ENCODE results near the gene ZNF768.

Gene ZNF768

DNA sequence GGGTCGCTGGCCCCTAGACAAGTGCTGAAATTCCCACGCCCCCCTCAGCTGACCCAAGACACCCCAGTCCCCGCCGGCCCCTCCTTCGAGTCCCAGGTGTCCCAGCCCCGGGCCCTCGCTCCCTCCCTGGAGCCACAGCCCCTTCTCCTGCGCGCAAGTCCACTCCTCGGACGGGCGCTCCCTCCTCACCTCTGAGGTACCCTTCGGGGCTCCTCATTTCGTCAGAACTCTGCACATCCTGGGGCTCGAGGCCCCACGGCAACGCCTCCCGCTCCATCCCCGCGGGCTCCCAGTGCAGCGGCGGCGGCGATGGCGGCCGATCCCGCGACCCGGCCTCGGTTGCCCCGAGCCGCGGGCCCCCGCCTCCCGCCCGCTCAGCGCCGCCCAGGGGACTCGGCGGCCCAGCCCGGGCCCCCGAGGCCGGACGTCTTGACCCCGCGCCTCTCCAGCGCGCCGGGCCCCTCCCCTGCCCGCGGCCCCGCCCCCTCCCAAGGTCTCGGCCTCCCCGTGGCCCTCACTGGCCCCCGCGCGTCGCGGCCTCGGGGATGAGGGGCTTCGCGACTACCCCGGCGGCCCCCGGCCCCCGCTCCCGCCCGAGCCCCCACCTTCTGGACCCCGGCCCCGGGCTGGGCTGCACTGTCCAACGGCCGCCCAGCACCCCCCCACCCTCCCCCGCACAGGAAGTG lies at the start of gene ZNF768:
Gene ZNF768 (minus strand): TSS at position 430 of the 686 bp plus-strand sequence. CDS start 153 bp downstream, at position 277.
- H3K4me3 ChIP-seq (ENCODE audit: low read length) = peak within 1 kb of the TSS; percentile 82
- TF ChIP-seq, protein P1, sequence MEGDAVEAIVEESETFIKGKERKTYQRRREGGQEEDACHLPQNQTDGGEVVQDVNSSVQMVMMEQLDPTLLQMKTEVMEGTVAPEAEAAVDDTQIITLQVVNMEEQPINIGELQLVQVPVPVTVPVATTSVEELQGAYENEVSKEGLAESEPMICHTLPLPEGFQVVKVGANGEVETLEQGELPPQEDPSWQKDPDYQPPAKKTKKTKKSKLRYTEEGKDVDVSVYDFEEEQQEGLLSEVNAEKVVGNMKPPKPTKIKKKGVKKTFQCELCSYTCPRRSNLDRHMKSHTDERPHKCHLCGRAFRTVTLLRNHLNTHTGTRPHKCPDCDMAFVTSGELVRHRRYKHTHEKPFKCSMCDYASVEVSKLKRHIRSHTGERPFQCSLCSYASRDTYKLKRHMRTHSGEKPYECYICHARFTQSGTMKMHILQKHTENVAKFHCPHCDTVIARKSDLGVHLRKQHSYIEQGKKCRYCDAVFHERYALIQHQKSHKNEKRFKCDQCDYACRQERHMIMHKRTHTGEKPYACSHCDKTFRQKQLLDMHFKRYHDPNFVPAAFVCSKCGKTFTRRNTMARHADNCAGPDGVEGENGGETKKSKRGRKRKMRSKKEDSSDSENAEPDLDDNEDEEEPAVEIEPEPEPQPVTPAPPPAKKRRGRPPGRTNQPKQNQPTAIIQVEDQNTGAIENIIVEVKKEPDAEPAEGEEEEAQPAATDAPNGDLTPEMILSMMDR (conservative IDR thresholded peaks at IDR 0.05; ENCODE audit: low read length) = no peak
- DNase-seq (ENCODE audit: low read depth) = no peak

DNA sequence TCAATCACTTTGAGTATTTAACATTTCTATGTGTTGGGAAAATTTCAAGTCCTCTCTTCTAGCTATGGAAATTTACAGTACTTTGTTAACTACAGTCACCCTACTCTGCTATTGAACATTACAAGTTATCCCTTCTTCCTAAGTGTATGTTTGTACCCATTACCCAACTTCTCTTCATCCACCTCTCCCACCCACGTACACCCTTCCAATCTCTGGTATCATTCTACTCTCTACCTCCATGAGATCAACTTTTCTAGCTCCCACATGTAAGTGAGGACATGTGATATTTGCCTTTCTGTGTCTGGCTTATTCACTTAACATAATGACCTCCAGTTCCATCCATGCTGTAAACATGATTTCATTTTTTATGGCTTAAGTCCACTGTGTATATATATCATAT lies 48.3 kb upstream of the ZNF768 start:
- H3K4me3 ChIP-seq (ENCODE audit: low read length) = no peak overlapping the region
- no peak for DNase-seq (ENCODE audit: low read depth)
- TF ChIP-seq, protein P1 (conservative IDR thresholded peaks at IDR 0.05; ENCODE audit: low read length) = no peak

DNA sequence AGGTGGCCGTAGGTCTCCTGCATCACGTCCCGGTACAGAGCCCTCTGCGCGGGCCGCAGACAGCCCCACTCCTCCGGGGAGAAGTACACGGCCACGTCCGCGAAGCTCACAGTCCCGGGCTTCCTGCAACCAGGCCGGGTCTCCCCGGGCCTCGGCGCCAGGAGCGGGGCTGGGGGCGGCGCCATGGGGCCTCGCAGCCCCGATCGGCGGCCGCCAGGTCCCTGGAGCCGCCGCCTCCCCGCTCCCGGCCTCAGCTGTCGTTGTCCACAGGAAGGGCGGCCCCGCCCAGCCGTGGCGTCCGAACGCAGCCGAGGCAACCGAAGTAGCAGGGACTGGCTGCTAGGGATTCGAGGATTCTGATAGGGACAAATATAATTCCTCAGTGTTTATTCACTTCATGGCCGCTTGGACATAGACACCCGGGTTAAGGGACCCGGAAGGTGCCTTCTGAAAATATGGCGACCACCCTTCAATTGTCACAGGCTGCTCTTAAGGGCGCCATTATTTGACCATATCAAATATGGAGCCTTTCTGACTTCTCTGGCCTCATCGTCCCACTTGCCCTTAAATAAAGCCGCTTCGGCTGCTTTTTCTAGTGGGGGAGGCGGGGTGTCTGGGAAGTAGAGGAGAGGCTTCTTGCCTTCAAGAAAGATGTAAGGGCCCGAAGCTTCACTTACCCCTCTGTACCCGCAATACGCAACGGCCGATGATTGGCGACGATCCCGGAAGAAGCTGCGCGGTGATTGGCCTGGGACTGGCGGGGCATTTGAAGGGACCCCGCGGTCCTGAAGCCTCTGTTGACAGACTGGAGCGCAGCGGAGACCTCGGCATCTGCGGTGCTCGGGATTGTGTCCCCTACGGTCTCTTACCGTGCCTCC lies 45.3 kb upstream of the ZNF768 start, which contains the start of gene ZNF688:
Gene ZNF688 (minus strand): TSS at position 270 of the 878 bp plus-strand sequence. CDS start 85 bp downstream, at position 185.
- peak; percentile 99 for DNase-seq (ENCODE audit: low read depth)
- TF ChIP-seq, protein P1 (conservative IDR thresholded peaks at IDR 0.05; ENCODE audit: low read length) = no peak
- H3K4me3 ChIP-seq (ENCODE audit: low read length) = peak within 1 kb of the TSS; percentile 76

DNA sequence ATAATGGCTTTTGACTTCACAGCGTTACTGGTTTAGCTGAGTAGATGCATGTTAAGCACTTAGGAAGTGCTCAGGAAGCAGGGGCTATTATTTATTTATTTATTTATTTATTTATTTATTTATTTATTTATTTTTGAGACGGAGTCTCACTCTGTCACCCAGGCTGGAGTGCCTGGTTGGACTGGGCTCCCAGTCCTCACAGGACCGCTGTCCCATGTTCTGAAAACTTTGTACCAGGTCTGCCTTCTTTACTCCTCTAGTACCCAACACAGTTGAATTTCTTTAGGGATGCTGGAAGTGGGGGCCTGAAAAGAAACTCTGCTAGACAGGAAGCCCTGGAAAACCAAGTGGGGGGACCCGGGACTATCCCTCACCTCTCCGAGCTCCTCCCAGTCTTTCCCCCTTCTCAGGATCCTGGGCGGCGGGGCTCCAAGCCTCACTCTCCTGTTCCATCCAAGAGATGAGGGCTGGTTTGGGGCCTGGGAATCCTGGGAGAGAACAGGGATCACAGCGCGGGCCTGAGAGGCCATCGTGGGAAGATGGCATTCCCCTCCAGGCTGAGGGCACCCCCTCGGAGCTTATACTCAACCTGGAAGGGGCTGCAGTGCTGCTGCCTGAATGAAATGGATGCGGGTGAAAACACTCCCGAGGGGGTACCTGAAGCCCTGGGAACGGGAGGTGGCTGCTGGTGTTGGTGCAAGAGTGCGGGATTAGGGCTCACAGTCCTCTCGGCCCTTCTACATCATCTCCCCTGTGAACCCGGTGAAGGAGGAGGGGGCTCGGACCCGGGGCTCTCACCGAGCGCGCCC lies 44.5 kb upstream of the ZNF768 start:
- peak overlapping the region; percentile 76 for H3K4me3 ChIP-seq (ENCODE audit: low read length)
- TF ChIP-seq, protein P1 (conservative IDR thresholded peaks at IDR 0.05; ENCODE audit: low read length) = no peak
- DNase-seq (ENCODE audit: low read depth) = peak; percentile 29

DNA sequence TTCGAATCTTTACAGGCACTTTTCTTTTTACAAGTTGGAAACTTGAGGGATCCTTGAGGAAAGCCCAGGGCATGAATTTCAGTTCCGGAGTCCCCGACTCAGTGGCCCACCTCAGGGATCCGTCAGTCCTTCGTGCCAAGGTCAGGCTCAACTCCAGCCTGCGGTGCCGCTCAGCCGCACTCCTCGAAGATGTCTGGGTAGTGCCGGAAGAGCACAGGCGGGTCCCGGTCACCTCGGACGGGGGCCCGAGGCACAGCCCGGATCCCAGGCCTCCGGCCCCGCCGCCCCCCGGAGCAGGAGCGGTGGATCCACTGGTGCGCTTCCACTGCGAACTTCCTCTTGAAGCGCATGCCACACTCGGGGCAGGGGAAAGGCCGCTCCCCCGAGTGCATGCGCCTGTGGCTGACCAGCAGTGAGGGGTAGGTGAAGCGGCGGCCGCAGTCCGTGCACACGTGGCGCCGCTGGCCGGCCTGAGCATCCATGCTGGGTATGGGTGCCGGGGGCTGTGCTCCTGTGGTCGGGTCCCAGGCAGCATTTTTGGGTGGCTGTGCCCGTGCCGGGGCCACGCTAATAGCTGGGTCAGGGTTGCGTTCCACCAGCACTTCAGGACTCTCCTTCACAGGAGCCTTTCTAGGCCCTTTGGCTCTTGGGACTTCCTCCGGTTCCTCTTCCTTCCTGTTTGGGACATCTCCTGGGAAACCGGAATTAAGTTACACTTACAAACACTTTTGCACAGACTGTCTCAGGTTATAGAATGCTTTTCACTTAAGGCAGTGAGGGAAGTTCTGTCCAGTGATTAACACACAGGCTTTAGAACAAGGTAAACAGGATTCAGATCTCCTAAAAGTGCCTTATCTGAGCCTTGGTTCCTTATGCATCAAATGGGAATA lies 43.6 kb upstream of the ZNF768 start:
- no peak overlapping the region for H3K4me3 ChIP-seq (ENCODE audit: low read length)
- DNase-seq (ENCODE audit: low read depth) = no peak
- TF ChIP-seq, protein P1 (conservative IDR thresholded peaks at IDR 0.05; ENCODE audit: low read length) = no peak

DNA sequence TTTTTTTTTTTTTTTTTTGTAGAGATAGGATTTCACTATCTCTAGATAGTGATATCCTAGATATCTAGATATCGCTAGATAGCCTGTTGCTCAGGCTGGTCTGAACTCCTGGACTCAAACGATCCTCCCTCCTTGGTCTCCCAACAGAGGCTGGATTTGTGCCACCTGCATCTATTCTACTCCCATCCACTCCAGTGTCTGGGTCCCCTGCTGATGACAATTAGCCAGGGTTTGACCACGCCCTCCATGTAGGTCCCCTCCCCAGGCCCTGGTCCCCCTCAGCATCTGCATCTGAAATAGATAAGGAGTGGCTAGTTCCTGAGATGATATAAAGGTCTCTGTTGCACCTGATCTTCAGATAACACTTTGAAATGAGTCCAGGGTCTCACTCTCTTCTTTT lies 42.9 kb upstream of the ZNF768 start:
- no peak overlapping the region for H3K4me3 ChIP-seq (ENCODE audit: low read length)
- DNase-seq (ENCODE audit: low read depth) = no peak
- TF ChIP-seq, protein P1 (conservative IDR thresholded peaks at IDR 0.05; ENCODE audit: low read length) = no peak
